Transverse colon (tissue), 4 donors: Measurements from ENCODE around the gene SIX3.

Source experiments
- POLR2AphosphoS5 ChIP-seq, 3 donors: sonication (generic); formaldehyde crosslinking; IDR thresholded peaks; one replicate each; pipeline ENCODE4 v1.6.1; 2016; ENCODE audit warnings: antibody characterized with exemption in 3 of 3
- TF ChIP-seq, protein P1 (sequence below), 5 experiments: fragments of 200-600 bp in 3 of 5; fragments of 450-650 bp in 2 of 5; sonication (generic) in 3 of 5; IDR thresholded peaks; 1 replicate in 2 of 5; 2 replicates in 3 of 5; pipeline ENCODE4 v1.5.1; 2016 to 2017; ENCODE audit warnings: antibody characterized with exemption in 5 of 5, inconsistent platforms in 3 of 5, mild to moderate bottlenecking in 2 of 5, moderate library complexity in 1 of 5

GRCh38 chr2:44929735-44930273 is 11.7 kb upstream of the SIX3 start:
- TF ChIP-seq, protein P1, sequence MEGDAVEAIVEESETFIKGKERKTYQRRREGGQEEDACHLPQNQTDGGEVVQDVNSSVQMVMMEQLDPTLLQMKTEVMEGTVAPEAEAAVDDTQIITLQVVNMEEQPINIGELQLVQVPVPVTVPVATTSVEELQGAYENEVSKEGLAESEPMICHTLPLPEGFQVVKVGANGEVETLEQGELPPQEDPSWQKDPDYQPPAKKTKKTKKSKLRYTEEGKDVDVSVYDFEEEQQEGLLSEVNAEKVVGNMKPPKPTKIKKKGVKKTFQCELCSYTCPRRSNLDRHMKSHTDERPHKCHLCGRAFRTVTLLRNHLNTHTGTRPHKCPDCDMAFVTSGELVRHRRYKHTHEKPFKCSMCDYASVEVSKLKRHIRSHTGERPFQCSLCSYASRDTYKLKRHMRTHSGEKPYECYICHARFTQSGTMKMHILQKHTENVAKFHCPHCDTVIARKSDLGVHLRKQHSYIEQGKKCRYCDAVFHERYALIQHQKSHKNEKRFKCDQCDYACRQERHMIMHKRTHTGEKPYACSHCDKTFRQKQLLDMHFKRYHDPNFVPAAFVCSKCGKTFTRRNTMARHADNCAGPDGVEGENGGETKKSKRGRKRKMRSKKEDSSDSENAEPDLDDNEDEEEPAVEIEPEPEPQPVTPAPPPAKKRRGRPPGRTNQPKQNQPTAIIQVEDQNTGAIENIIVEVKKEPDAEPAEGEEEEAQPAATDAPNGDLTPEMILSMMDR (IDR thresholded peaks at IDR 0.05): no peak
- no peak for TF ChIP-seq POLR2AphosphoS5 (IDR thresholded peaks at IDR 0.05)
